Ammon's horn (tissue), 1 donor: ENCODE results near the gene PDZD2.
A peak's percentile ranks its signal among the peaks of the same experiment; 100 is the strongest.

Experiments used
- DNase-seq: peaks from one replicate; pipeline ENCODE4 v3.0.0-alpha.2; 2016; ENCODE audit warnings: low spot score

The PDZD2 gene

GRCh38 chr5:32042551-32042961 lies 403.6 kb downstream of the PDZD2 start:
- DNase-seq = no peak

- DNase-seq = no peak
Observed at GRCh38 chr5:32043105-32043504, 404.2 kb downstream of the PDZD2 start.

GRCh38 chr5:32044434-32044833 lies 405.5 kb downstream of the PDZD2 start:
- no peak for DNase-seq

GRCh38 chr5:32044939-32045338 lies 406.0 kb downstream of the PDZD2 start:
- DNase-seq = no peak

GRCh38 chr5:32047056-32047455 lies 408.1 kb downstream of the PDZD2 start:
- no peak for DNase-seq

- DNase-seq = no peak
Observed at GRCh38 chr5:32051796-32052195, 412.9 kb downstream of the PDZD2 start.

GRCh38 chr5:32055891-32056866 lies 417.2 kb downstream of the PDZD2 start:
- DNase-seq = no peak

- no peak for DNase-seq
Observed at GRCh38 chr5:32057187-32058096, 418.5 kb downstream of the PDZD2 start.

GRCh38 chr5:32058101-32058500 lies 419.2 kb downstream of the PDZD2 start:
- DNase-seq = no peak

- DNase-seq = no peak
Observed at GRCh38 chr5:32058997-32059396, 420.1 kb downstream of the PDZD2 start.

GRCh38 chr5:32059761-32060530 lies 421.0 kb downstream of the PDZD2 start:
- no peak for DNase-seq

GRCh38 chr5:32061236-32061635 lies 422.3 kb downstream of the PDZD2 start:
- DNase-seq = no peak

- no peak for DNase-seq
Observed at GRCh38 chr5:32066448-32066847, 427.5 kb downstream of the PDZD2 start.

GRCh38 chr5:32067774-32068470 lies 429.0 kb downstream of the PDZD2 start:
- DNase-seq = no peak

GRCh38 chr5:32068561-32068960 lies 429.6 kb downstream of the PDZD2 start:
- no peak for DNase-seq

GRCh38 chr5:32069396-32069795 lies 430.5 kb downstream of the PDZD2 start:
- no peak for DNase-seq

GRCh38 chr5:32071351-32071944 lies 432.5 kb downstream of the PDZD2 start:
- no peak for DNase-seq

GRCh38 chr5:32072054-32072453 lies 433.1 kb downstream of the PDZD2 start:
- no peak for DNase-seq

GRCh38 chr5:32074401-32074800 lies 435.5 kb downstream of the PDZD2 start:
- DNase-seq = no peak

GRCh38 chr5:32076699-32077695 lies 438.1 kb downstream of the PDZD2 start:
- DNase-seq = peak; percentile 77
